GM23338 (cell line): ENCODE data around the gene CDKAL1. TPM values are rescaled to one million over a fixed set of nuclear protein-coding genes. Genes with fewer than 3 reads are reported as not detected.

Experiments used
- ATAC-seq: fragments of 200-7000 bp; cut with Tn5 transposase; 3 replicates; pipeline ENCODE4 v1.9.1; 2020
- DNase-seq: peaks from one replicate; pipeline ENCODE4 v3.0.0-alpha.2; 2015; ENCODE audit warnings: low spot score
- H2AFZ ChIP-seq: fragments of 200-600 bp; sonication (generic); 2 replicates; pipeline ENCODE4 v1.8.0; 2016; ENCODE audit warnings: antibody characterized with exemption, mild to moderate bottlenecking, moderate library complexity
- H3F3A ChIP-seq: fragments of 200-600 bp; sonication (generic); replicated peaks from 2 replicates; pipeline ENCODE4 v1.8.0; 2017; ENCODE audit warnings: antibody characterized with exemption, mixed run types, low read depth
- H3K27ac ChIP-seq: fragments of 200-600 bp; sonication (generic); 2 replicates; pipeline ENCODE4 v1.6.1; 2016; ENCODE audit warnings: low read depth
- H3K27me3 ChIP-seq: fragments of 200-600 bp; sonication (generic); 2 replicates; pipeline ENCODE4 v1.8.0; 2016; ENCODE audit warnings: mild to moderate bottlenecking, mixed run types, moderate library complexity; ENCODE audit not compliant: insufficient read depth
- H3K36me3 ChIP-seq: fragments of 200-600 bp; sonication (generic); 2 replicates; pipeline ENCODE4 v1.8.0; 2016; ENCODE audit warnings: mild to moderate bottlenecking; ENCODE audit not compliant: insufficient read depth
- H3K4me1 ChIP-seq: fragments of 200-600 bp; sonication (generic); 2 replicates; pipeline ENCODE4 v1.8.0; 2016; ENCODE audit warnings: mild to moderate bottlenecking, moderate library complexity; ENCODE audit not compliant: insufficient read depth
- H3K4me2 ChIP-seq: fragments of 200-600 bp; sonication (generic); 2 replicates; pipeline ENCODE4 v1.7.1; 2017; ENCODE audit warnings: mixed run types
- H3K4me3 ChIP-seq: fragments of 200-600 bp; sonication (generic); 2 replicates; pipeline ENCODE4 v1.6.1; 2016; ENCODE audit warnings: mixed run types
- H3K79me2 ChIP-seq: fragments of 200-600 bp; sonication (generic); replicated peaks from 2 replicates; pipeline ENCODE4 v1.8.0; 2017; ENCODE audit warnings: mild to moderate bottlenecking; ENCODE audit not compliant: insufficient read depth
- H3K9me2 ChIP-seq: fragments of 200-600 bp; sonication (generic); 2 replicates; pipeline ENCODE4 v1.8.0; 2017; ENCODE audit not compliant: insufficient read depth
- H4K20me1 ChIP-seq: fragments of 200-600 bp; sonication (generic); replicated peaks from 2 replicates; pipeline ENCODE4 v1.8.0; 2017; ENCODE audit warnings: mild to moderate bottlenecking; ENCODE audit not compliant: insufficient read depth
- H3K27ac Mint-ChIP-seq: 2 replicates; pipeline ENCODE4 v1.8.0; 2020; ENCODE audit warnings: inconsistent platforms, mild to moderate bottlenecking, moderate library complexity, mixed read lengths
- H3K27me3 Mint-ChIP-seq: 3 replicates; pipeline ENCODE4 v1.8.0; 2022; ENCODE audit warnings: low read depth, mild to moderate bottlenecking, moderate library complexity, mixed read lengths, inconsistent platforms; ENCODE audit not compliant: insufficient read depth, poor library complexity
- H3K36me3 Mint-ChIP-seq: 3 replicates; pipeline ENCODE4 v1.8.0; 2021; ENCODE audit warnings: low read depth, mild to moderate bottlenecking, inconsistent platforms, moderate library complexity, mixed read lengths
- H3K4me1 Mint-ChIP-seq: 3 replicates; pipeline ENCODE4 v1.8.0; 2020; ENCODE audit warnings: mild to moderate bottlenecking, inconsistent platforms, mixed read lengths
- H3K4me3 Mint-ChIP-seq: 3 replicates; pipeline ENCODE4 v1.8.0; 2021; ENCODE audit warnings: moderate library complexity, mild to moderate bottlenecking, inconsistent platforms, mixed read lengths
- H3K9me3 Mint-ChIP-seq: 3 replicates; pipeline ENCODE4 v1.8.0; 2020; ENCODE audit warnings: moderate library complexity, mild to moderate bottlenecking, inconsistent platforms, mixed read lengths
- CREB1 ChIP-seq: fragments of 250-450 bp; sonication (Bioruptor Pico); IDR thresholded peaks from 2 replicates; pipeline ENCODE4 v1.5.0; 2020; ENCODE audit warnings: low read depth, mild to moderate bottlenecking, moderate library complexity
- ETS1 ChIP-seq: IDR thresholded peaks from 2 replicates; pipeline ENCODE4 v1.6.1; 2016; ENCODE audit warnings: antibody characterized with exemption
- EZH2 ChIP-seq: fragments of 200-600 bp; sonication (generic); IDR thresholded peaks from one replicate; pipeline ENCODE4 v1.8.0; 2017; ENCODE audit warnings: antibody characterized with exemption, mild to moderate bottlenecking, low read depth; ENCODE audit not compliant: unreplicated experiment
- EZH2phosphoT487 ChIP-seq: fragments of 200-600 bp; sonication (generic); IDR thresholded peaks from one replicate; pipeline ENCODE4 v1.8.1; 2018; ENCODE audit warnings: antibody characterized with exemption; ENCODE audit not compliant: unreplicated experiment
- JUNB ChIP-seq: IDR thresholded peaks from one replicate; pipeline ENCODE4 v1.6.1; 2016; ENCODE audit warnings: antibody characterized with exemption; ENCODE audit not compliant: unreplicated experiment
- NANOG ChIP-seq: IDR thresholded peaks from 2 replicates; pipeline ENCODE4 v1.6.1; 2016; ENCODE audit warnings: antibody characterized with exemption, borderline replicate concordance
- ZNF114 ChIP-seq: fragments of 250-450 bp; sonication (Bioruptor Pico); IDR thresholded peaks from 2 replicates; pipeline ENCODE4 v1.5.0; 2020; ENCODE audit warnings: mild to moderate bottlenecking, moderate library complexity
- ZNF331 ChIP-seq: fragments of 250-450 bp; sonication (Bioruptor Pico); IDR thresholded peaks from 2 replicates; pipeline ENCODE4 v1.5.0; 2020; ENCODE audit warnings: low read depth, mild to moderate bottlenecking, moderate library complexity
- polyA plus RNA-seq: library from polyadenylated mRNA; unstranded; fragments of >200 nt; fragmentation: Nextera tagmentation; extraction: Ambion mirVana; gene quantifications from 2 replicates; pipeline ENCODE4 v1.2.1, GENCODE V29; 2016
- total RNA-seq: library from RNA; depleted of rRNA; stranded (reverse); fragments of >200 nt; shearing (Covaris generic); gene quantifications from 2 replicates; pipeline ENCODE4 v1.2.3, GENCODE V29; 2014
- TF ChIP-seq, protein P1 (sequence below): IDR thresholded peaks from one replicate; pipeline ENCODE4 v1.6.1; 2018; ENCODE audit warnings: antibody characterized with exemption; ENCODE audit not compliant: unreplicated experiment
- TF ChIP-seq, protein P2 (sequence below), 2 experiments: fragments of 200-600 bp in 1 of 2; sonication (generic) in 1 of 2; conservative IDR thresholded peaks; 2 replicates each; pipeline versions ENCODE4 v1.5.1 to v1.6.1; 2016 to 2017; ENCODE audit warnings: antibody characterized with exemption in 2 of 2, low read depth in 2 of 2, mild to moderate bottlenecking in 2 of 2, moderate library complexity in 1 of 2

The CDKAL1 gene
- total and polyA plus RNA-seq, 2 experiments from 2014 or later = 17.8 to 35.0 TPM

DNA sequence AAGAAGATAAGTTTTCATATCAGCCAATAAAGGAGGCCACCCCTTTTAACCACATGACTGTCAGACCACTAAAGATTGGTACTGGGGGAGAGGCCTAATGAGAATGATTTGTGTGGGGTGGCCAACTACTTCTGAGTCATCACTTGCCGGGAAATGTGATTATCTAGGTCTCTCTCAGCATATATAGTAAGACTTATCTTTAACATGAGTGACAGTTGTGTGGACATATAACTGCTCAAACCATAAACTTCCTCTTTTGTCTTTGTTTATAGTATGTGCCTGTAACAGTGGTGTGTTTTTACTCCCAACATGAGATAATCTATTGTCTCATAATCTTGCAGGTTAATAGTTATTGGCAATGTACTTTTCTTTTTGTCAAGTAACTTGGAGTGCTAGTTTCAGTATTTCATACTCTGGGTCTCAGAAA, 312.4 kb downstream of the CDKAL1 start:
- Histone ChIP-seq H3K4me3 (no peak overlapping the region), H4K20me1 (no peaks in the 10 kb centered on the region), H3F3A (no peaks in the 10 kb centered on the region), H3K9me2 (no peaks in the 10 kb centered on the region), H3K4me1 (no peaks in the 10 kb centered on the region), H3K4me2 (no peak overlapping the region), H3K79me2 (no peaks in the 10 kb centered on the region), H2AFZ (no peak overlapping the region), H3K27ac (no peak overlapping the region), H3K36me3 (no peaks in the 10 kb centered on the region), H3K27me3 (no peaks in the 10 kb centered on the region)
- Mint-ChIP-seq H3K9me3 (no peaks in the 10 kb centered on the region), H3K36me3 (no peaks in the 10 kb centered on the region), H3K4me1 (peaks cover 14% of the 10 kb centered on the region), H3K27ac (no peak overlapping the region), H3K4me3 (no peak overlapping the region), H3K27me3 (peaks cover 3% of the 10 kb centered on the region)
- no peak for TF ChIP-seq EZH2
- no peak for ATAC-seq
- DNase-seq = no peak

- H3K27me3 ChIP-seq = no peaks in the 10 kb centered on the region
- TF ChIP-seq, protein P1, sequence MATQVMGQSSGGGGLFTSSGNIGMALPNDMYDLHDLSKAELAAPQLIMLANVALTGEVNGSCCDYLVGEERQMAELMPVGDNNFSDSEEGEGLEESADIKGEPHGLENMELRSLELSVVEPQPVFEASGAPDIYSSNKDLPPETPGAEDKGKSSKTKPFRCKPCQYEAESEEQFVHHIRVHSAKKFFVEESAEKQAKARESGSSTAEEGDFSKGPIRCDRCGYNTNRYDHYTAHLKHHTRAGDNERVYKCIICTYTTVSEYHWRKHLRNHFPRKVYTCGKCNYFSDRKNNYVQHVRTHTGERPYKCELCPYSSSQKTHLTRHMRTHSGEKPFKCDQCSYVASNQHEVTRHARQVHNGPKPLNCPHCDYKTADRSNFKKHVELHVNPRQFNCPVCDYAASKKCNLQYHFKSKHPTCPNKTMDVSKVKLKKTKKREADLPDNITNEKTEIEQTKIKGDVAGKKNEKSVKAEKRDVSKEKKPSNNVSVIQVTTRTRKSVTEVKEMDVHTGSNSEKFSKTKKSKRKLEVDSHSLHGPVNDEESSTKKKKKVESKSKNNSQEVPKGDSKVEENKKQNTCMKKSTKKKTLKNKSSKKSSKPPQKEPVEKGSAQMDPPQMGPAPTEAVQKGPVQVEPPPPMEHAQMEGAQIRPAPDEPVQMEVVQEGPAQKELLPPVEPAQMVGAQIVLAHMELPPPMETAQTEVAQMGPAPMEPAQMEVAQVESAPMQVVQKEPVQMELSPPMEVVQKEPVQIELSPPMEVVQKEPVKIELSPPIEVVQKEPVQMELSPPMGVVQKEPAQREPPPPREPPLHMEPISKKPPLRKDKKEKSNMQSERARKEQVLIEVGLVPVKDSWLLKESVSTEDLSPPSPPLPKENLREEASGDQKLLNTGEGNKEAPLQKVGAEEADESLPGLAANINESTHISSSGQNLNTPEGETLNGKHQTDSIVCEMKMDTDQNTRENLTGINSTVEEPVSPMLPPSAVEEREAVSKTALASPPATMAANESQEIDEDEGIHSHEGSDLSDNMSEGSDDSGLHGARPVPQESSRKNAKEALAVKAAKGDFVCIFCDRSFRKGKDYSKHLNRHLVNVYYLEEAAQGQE = no peak
- no peak for TF ChIP-seq ZNF331 (CRISPR knock-in tag)
- no peak for TF ChIP-seq EZH2phosphoT487
- no peak for TF ChIP-seq CREB1
- TF ChIP-seq, protein P2, sequence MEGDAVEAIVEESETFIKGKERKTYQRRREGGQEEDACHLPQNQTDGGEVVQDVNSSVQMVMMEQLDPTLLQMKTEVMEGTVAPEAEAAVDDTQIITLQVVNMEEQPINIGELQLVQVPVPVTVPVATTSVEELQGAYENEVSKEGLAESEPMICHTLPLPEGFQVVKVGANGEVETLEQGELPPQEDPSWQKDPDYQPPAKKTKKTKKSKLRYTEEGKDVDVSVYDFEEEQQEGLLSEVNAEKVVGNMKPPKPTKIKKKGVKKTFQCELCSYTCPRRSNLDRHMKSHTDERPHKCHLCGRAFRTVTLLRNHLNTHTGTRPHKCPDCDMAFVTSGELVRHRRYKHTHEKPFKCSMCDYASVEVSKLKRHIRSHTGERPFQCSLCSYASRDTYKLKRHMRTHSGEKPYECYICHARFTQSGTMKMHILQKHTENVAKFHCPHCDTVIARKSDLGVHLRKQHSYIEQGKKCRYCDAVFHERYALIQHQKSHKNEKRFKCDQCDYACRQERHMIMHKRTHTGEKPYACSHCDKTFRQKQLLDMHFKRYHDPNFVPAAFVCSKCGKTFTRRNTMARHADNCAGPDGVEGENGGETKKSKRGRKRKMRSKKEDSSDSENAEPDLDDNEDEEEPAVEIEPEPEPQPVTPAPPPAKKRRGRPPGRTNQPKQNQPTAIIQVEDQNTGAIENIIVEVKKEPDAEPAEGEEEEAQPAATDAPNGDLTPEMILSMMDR (conservative IDR thresholded peaks at IDR 0.05; ENCODE audit: low read depth in 2 of 2) = no peak
- TF ChIP-seq ZNF114 (CRISPR knock-in tag) = no peak
- TF ChIP-seq JUNB = no peak
- TF ChIP-seq ETS1 = no peak
- TF ChIP-seq NANOG = no peak
Measured at GRCh38 chr6:20847904-20848303, 313.6 kb downstream of the CDKAL1 start.

More at GRCh38 chr6:20847904-20848303, 313.6 kb downstream of the CDKAL1 start:
- Mint-ChIP-seq H3K4me3 (no peak overlapping the region), H3K4me1 (peaks cover 14% of the 10 kb centered on the region), H3K27me3 (peaks cover 3% of the 10 kb centered on the region), H3K36me3 (no peaks in the 10 kb centered on the region), H3K27ac (no peak overlapping the region), H3K9me3 (no peaks in the 10 kb centered on the region)
- H3K36me3 ChIP-seq = no peaks in the 10 kb centered on the region
- no peaks in the 10 kb centered on the region for H3K79me2 ChIP-seq
- H2AFZ ChIP-seq = no peak overlapping the region
- DNase-seq (no peak), ATAC-seq (no peak)
- no peaks in the 10 kb centered on the region for H4K20me1 ChIP-seq
- H3F3A ChIP-seq = no peaks in the 10 kb centered on the region
- no peak overlapping the region for H3K4me3 ChIP-seq
- H3K27ac ChIP-seq = no peak overlapping the region
- H3K4me2 ChIP-seq = no peak overlapping the region
- no peaks in the 10 kb centered on the region for H3K4me1 ChIP-seq
- no peaks in the 10 kb centered on the region for H3K9me2 ChIP-seq
